Activated CD8-positive, alpha-beta T cell treated with anti-CD3 and anti-CD28 coated beads for 36 hours (primary cell): ENCODE results near the gene SLC25A36. TPM values are rescaled to one million over a fixed set of nuclear protein-coding genes. Genes with fewer than 3 reads are reported as not detected.

Experiments used
- ATAC-seq: fragments of 200-7000 bp; cut with Tn5 transposase; one replicate; pipeline ENCODE4 v1.10.0; 2021; ENCODE audit warnings: mild to moderate bottlenecking, moderate library complexity
- CTCF ChIA-PET: fragments of 350-600 bp; sonication (Branson Sonifier 250); formaldehyde crosslinking; loops from one replicate; lab custom pipeline; 2021; ENCODE audit warnings: antibody characterized with exemption; lab: Charles Lee
- POLR2A ChIA-PET: fragments of 350-600 bp; sonication (Branson Sonifier 250); formaldehyde crosslinking; loops from one replicate; lab custom pipeline; 2021; ENCODE audit warnings: antibody characterized with exemption; lab: Charles Lee
- DNase-seq: peaks from one replicate; pipeline ENCODE4 v3.0.0-alpha.2; 2020
- H3K27ac Mint-ChIP-seq: one replicate; pipeline ENCODE4 v1.8.0; 2021; ENCODE audit warnings: mild to moderate bottlenecking, mixed read lengths
- H3K27me3 Mint-ChIP-seq: one replicate; pipeline ENCODE4 v1.8.0; 2021; ENCODE audit warnings: mixed read lengths
- H3K36me3 Mint-ChIP-seq: one replicate; pipeline ENCODE4 v1.8.0; 2021; ENCODE audit warnings: low read depth, mixed read lengths
- H3K4me1 Mint-ChIP-seq: one replicate; pipeline ENCODE4 v1.8.0; 2021; ENCODE audit warnings: low read depth, mixed read lengths
- H3K4me3 Mint-ChIP-seq: one replicate; pipeline ENCODE4 v1.8.0; 2021; ENCODE audit warnings: mild to moderate bottlenecking, moderate library complexity, mixed read lengths
- H3K9me3 Mint-ChIP-seq: one replicate; pipeline ENCODE4 v1.8.0; 2021; ENCODE audit warnings: mixed read lengths
- CTCF ChIP-seq: fragments of 200-600 bp; IDR thresholded peaks from one replicate; pipeline ENCODE4 v1.8.0; 2022; ENCODE audit warnings: antibody characterized with exemption, mild to moderate bottlenecking
- intact Hi-C: fragments of 100-400 bp; cut with micrococcal nuclease; formaldehyde crosslinking; loops from one replicate; pipeline ENCODE4 v1.10.0; 2022
- total RNA-seq, 2 experiments: library from RNA; stranded (reverse); gene quantifications; one replicate each; pipeline ENCODE4 v1.2.3, GENCODE V29; 2021

SLC25A36 gene
- total RNA-seq, 2 experiments from 2014 or later = 102 to 106 TPM

DNA sequence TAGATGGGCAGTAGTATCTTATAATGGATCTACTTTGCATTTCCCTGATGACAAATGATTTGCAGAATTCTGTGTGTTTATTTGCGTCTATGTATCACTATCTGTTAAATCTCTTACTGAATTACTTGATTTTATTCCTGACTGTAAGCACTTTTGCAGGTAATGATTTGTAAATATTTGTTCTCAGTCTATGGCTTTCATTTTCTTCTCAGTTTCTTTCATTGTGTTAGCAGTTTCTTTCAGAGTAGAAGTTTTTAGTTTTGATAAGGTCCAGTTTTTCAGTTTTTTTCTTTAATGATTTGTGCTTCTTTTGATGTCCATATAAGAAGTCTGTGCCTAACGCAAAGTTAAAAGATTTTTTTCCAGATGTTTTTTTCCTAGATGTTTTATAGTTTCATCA, 12.9 kb downstream of the SLC25A36 start:
- H3K27ac Mint-ChIP-seq = no peak overlapping the region
- CTCF ChIA-PET = interaction anchor here (0.7 to 2.2 kb wide), 4 partner anchors 12 to 56 kb away, joined by 4 to 7 read pairs (median 4); no protein-coding TSS in a partner anchor
- intact Hi-C loops = no loop called here
- POLR2A ChIA-PET = no interaction called here
- no peaks in the 10 kb centered on the region for H3K9me3 Mint-ChIP-seq
- peaks cover 34% of the 10 kb centered on the region for H3K4me1 Mint-ChIP-seq
- peaks cover 18% of the 10 kb centered on the region for H3K36me3 Mint-ChIP-seq
- no peak for TF ChIP-seq CTCF
- no peak for ATAC-seq
- no peak overlapping the region for H3K4me3 Mint-ChIP-seq
- H3K27me3 Mint-ChIP-seq = no peaks in the 10 kb centered on the region
- DNase-seq = no peak

GRCh38 chr3:140955645-140956044, 14.0 kb downstream of the SLC25A36 start:
- Mint-ChIP-seq H3K36me3 (peaks cover 21% of the 10 kb centered on the region), H3K4me1 (peaks cover 26% of the 10 kb centered on the region), H3K27ac (no peak overlapping the region), H3K27me3 (no peaks in the 10 kb centered on the region), H3K4me3 (no peak overlapping the region), H3K9me3 (no peaks in the 10 kb centered on the region)
- ATAC-seq = no peak
- DNase-seq = no peak
- POLR2A ChIA-PET = no interaction called here
- CTCF ChIA-PET = interaction anchor here (1.0 kb wide), 1 partner anchor 95 kb away, joined by 3 read pairs; no protein-coding TSS in a partner anchor
- intact Hi-C loops = no loop called here
- TF ChIP-seq CTCF = no peak

DNA sequence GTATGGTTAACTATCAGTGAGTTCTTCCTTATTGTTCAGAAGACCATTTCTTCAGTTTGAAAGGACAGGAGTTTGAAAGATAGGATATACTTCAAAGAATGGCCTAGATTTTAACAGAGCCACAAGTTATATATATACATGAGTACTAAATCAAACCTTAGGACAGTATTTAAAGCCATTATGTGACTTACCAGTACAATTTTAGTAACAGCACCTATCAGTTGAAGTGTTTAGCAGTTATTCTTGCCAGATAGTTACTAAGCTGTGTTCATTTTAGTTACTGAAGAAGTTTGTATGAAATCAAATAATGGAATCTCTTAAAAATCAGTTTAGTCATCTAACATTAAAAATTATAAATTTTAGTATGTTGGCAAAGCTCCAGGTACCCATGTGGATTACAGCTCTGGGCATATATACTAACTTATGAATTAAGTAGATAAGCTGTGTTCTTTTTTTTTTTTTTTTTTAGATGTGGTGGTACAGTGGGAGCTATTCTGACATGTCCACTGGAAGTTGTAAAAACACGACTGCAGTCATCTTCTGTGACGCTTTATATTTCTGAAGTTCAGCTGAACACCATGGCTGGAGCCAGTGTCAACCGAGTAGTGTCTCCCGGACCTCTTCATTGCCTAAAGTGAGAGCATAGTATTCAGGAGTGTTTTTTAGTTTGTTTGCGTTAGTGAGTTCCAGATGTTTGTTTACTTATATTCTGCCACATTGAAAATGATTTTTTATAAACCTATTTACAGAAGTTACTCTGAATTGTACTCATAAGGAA, 14.6 kb downstream of the SLC25A36 start:
- H3K4me3 Mint-ChIP-seq = no peak overlapping the region
- intact Hi-C loops = no loop called here
- no peak for DNase-seq
- peaks cover 22% of the 10 kb centered on the region for H3K4me1 Mint-ChIP-seq
- H3K36me3 Mint-ChIP-seq = peaks cover 22% of the 10 kb centered on the region
- ChIA-PET CTCF (interaction anchor here (1.0 kb wide), 1 partner anchor 94 kb away, joined by 3 read pairs; no protein-coding TSS in a partner anchor), POLR2A (no interaction called here)
- H3K27me3 Mint-ChIP-seq = no peaks in the 10 kb centered on the region
- no peak for TF ChIP-seq CTCF
- H3K9me3 Mint-ChIP-seq = no peaks in the 10 kb centered on the region
- ATAC-seq = no peak
- H3K27ac Mint-ChIP-seq = no peak overlapping the region

GRCh38 chr3:140972833-140973232, 31.2 kb downstream of the SLC25A36 start:
- H3K4me3 Mint-ChIP-seq = no peak overlapping the region
- POLR2A ChIA-PET = no interaction called here
- intact Hi-C loops = loop anchor here (5.0 kb wide), 1 partner anchor 76 kb away; no protein-coding TSS in a partner anchor
- no peaks in the 10 kb centered on the region for H3K27me3 Mint-ChIP-seq
- peaks cover 4% of the 10 kb centered on the region for H3K4me1 Mint-ChIP-seq
- ATAC-seq = no peak
- H3K27ac Mint-ChIP-seq = no peak overlapping the region
- CTCF ChIA-PET = interaction anchor here (1.9 kb wide), 1 partner anchor 38 kb away, joined by 4 read pairs; no protein-coding TSS in a partner anchor
- H3K9me3 Mint-ChIP-seq = no peaks in the 10 kb centered on the region
- DNase-seq = no peak
- H3K36me3 Mint-ChIP-seq = peaks cover 23% of the 10 kb centered on the region
- TF ChIP-seq CTCF = peak; percentile 50

- POLR2A ChIA-PET = no interaction called here
- Mint-ChIP-seq H3K27ac (no peak overlapping the region), H3K27me3 (no peaks in the 10 kb centered on the region), H3K4me3 (no peak overlapping the region), H3K4me1 (peaks cover 4% of the 10 kb centered on the region), H3K9me3 (no peaks in the 10 kb centered on the region), H3K36me3 (peaks cover 27% of the 10 kb centered on the region)
- TF ChIP-seq CTCF = no peak
- ATAC-seq (no peak), DNase-seq (no peak)
- CTCF ChIA-PET = interaction anchor here (0.9 to 1.3 kb wide), 3 partner anchors 21 to 53 kb away, joined by 3 to 5 read pairs (median 4); no protein-coding TSS in a partner anchor
- intact Hi-C loops = loop anchor here (5.0 kb wide), 1 partner anchor 78 kb away; no protein-coding TSS in a partner anchor
These were observed 33.3 kb downstream of the SLC25A36 start for GRCh38 chr3:140974900-140975299.
